SKM-1 (cell line): ENCODE measurements around the gene CEP164.
A peak's percentile ranks its signal among the peaks of the same experiment; 100 is the strongest.
"Not testable (repeated sequence)": the region's sequence is repeated elsewhere in the genome, so short reads cannot be mapped to it uniquely, and the experiment has no call there.

ENCODE experiments used
- DNase-seq: peaks from one replicate; lab custom pipeline; 2025; ENCODE audit not compliant: unreplicated experiment; lab: John Stamatoyannopoulos, UW

CEP164 gene

DNA sequence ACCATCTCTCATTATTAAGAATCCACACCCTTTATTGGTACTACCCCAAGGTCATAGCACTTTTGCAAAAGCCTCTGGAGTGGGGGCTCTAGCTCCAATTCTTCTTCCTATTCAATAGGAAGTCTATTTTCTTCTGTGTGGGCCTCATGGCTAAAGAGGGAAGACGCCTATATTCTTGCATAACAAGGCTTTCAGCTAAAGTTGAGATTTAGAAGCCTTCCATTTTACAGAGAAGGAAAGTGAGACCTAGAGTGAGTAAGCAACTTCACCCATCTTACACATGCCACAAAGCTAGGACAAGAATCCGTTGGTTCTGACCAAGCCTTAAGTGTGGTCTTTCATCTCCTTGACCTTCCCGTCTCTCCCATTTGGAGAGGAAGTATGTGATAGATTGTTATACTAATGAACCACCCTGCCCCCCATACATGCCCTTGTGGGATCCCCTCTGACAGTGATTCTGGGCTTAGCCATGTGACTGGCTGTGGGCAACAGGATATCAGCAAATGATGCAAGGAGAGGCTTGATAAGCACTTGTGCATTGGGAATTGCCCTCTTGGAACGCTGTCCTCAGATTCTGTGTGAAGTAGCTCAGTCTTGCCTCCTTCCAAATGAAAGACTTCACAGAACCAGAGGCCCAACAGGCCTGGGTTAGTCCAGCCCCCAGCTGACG is 23.9 kb upstream of the CEP164 start:
- DNase-seq: no peak

DNA sequence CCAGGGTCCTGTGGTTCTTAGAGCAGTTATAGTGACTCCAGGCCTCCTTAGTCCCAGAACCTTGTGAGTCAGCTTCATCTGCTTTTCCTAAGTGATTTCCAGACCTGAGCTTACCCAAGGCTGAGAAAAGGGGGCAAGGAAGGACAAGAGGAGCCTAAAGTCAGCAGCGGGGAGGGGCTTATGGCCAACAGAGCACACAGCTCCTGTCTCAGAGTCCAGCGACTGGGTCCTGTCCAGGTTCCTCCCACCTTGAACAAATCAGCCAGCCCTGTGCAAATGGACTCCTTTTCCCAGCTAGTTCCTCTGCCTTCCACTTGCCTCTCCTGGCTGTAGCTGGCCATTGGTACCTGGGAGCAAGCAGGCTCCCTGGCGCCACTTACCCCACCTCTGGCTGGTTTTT is 22.5 kb upstream of the CEP164 start:
- no peak for DNase-seq

DNA sequence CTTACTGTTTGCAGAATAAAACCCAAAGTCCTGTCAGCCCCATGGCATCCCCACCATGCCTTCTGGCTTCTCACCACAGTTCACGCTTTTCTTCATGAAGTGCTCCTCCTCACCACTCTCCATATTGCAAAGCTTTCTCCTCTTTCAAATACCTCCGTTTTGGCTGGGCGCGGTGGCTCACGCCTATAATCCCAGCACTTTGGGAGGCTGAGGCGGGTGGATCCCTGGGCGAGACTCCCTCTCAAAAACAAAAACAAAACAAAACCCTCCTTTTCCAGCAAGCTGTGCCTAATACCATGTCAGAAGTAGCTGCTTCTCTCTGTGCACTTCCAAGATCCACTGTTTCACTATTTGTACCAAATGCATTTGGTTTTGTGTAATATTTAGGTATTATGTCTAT is 18.3 kb upstream of the CEP164 start:
- DNase-seq: no peak

DNA sequence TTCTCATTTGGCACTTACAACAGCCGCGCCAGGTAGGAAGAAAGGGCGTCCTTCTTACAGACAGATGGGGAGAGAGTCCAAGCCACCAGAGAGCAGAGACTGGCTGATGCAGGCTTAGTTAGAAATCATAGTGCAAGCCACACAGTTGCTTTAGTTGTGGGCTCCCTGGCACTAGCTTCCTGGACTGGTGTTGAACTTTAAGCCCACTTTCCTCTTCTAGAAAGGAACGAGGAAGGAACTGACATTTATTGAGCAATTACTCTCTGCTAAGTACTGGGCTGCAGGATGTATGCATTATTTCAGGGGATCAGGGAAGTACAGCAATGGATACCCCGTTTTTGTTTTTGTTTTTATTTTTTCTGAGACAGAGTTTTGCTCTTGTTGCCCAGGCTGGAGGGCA is 14.6 kb upstream of the CEP164 start:
- DNase-seq: peak; percentile 73

DNA sequence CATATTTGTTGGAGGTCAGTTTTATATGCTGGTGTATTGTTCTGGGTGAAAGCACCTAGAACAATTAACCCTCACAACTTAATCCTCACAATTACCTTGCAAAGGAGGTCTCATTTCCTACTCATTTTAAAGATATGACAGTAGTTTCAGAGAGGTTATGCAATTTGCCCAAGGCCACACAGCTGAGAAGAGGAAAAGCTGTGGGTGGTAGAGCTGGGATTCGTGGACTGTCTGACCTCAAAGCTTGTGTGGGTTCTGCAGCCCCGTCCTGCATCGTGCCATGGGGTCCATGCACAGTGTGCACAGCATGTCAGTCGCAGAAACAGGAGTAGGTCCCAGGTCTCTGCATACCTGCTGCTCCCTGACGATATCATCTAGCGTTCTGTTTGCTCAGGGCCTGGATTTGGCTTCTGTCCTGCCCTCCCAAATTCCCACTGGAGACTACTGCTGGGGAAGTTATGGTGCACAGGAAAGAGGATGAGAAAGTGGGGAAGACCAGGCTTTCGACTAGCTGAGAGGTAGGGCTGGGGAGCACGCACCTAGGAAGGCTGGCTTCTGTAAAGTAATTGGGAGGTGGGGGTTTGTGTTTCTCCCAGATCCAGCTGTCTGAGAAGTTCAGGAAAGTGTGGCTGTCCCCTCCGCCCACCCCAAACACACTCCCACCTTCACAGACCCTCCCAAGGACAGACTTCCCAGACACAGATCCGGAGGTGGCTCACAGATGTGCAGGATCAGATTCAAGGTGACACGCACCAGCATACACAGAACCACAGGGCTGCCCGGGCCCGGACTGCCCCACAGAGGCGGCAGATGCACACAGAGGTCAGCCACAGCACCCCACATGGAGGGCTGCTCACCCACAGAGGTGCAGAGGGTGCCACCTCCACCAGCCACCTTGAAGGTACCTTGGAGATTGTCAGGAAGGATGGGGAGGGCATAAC is 13.6 kb upstream of the CEP164 start:
- DNase-seq: no peak

DNA sequence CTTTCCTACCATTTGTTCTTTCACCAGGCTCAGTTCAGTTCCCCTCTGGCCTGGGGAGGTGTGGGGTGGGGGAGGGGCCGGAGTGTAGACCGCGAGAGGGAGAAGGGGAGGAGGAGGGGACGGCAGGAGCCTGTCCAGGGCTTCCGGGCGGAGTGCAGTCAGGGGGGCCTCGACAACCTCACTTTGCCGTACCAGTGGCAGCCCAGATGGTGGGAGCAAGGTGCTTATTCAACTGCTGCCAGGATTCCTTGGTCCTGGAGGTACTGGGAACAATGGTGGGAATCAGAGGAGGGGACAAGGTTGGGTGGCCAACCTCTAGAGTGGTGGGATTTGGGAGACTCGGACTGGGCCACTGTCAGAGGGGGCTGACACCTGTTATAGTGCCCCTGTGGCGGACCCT is 12.8 kb upstream of the CEP164 start:
- DNase-seq: no peak

DNA sequence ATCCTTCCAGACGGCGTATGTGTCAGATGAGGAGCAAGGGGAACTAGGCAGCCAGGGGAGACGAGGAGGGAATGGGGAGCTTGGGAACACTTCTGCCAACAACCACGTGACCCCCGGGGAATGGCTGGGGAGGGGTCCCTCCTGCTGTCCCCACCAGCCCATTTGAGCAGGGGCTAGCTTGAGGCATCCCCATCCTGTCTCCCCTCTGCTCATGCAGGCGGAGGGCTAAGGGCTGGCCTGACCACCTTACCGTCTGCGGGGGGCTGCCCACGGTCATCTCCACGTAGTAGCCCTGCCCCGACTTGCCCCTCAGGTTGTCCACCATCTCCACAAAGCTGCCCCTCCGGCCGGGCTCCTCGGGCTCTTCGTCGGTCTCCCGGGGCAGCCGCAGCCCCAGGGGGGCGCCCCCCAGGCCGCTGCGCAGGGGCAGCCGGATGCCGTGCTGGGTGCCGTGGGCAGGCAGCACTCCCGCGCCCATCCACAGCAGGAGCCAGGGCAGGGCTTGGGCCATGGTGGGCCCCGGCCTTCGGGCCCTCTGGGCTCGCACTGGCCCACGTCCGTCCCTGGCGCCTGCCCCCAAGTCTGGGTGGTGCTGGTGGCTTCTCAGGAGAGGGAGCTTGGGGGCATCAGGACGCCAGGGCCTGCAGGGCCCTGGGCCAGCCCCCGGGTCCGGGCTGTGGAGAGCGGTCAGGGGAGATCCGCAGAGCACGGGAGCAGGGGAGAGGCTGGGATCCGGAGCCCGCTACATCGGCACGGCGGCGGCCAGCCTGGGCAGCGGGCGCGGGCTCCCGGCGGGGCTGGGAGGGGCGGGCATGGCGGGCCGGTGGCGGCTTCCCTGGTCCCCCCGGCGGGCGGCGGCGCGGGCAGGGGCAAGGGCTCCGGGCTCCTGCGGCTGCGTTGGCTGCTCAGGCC is 12.1 kb upstream of the CEP164 start:
- no peak for DNase-seq

DNA sequence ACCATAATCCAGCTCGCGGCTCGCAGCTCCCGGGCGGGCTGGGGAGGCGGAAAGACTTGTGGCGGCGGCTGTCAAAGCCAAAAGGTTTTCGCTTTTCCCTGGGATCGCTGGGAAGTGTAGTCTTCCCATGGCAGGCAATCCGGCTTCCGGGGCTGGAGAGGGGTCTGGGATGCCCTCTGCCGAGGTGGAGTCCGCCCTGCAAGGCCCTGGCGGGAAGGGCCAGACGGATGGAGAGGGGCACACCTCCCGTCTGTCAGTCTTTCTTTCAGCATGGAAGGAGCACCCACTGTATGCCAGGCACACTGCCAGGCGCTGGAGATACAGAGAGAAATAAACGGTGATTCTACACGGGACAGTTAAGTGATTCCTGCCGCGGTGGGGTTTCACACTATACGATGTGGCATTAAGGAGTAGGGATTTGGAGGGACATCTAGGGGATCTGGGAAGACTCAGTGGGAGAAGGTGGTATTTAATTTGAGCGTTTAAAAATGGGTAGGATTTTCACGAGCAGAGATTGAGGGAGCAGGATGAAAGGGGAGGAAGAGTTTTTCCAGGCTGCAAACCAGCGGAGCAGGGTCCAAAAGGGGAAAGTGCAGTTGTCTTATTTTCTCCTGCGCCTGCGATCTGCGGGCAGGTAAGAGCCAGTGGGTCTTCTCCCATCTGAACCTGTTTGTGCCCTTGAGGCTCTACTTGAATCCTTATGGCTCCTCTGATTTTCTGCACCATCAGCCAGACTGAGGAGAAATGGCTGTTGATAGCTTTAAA is 11.3 kb upstream of the CEP164 start, which contains the start of gene BACE1:
TSS of gene BACE1 (minus strand) at position 60 of the 765 bp plus-strand sequence. CDS start 461 bp downstream, outside the sequence.
- no peak for DNase-seq

DNA sequence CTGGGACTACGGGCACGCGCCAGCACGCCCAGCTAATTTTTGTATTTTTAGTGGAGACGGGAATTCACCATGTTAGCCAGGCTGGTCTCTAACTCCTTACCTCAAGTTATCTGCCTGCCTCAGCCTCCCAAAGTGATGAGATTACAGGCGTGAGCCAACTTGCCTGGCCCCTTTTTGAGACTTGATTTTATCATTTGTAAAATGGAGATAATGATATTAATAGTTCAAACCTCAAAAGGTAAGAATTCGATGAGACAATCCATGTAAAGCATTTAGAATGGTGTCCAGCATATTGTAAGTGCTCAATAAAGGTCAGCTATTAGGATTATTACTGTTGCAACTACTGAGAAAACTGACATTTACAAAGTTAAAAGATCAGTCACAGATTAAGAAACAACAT is 8.9 kb upstream of the CEP164 start:
- DNase-seq: no peak

DNA sequence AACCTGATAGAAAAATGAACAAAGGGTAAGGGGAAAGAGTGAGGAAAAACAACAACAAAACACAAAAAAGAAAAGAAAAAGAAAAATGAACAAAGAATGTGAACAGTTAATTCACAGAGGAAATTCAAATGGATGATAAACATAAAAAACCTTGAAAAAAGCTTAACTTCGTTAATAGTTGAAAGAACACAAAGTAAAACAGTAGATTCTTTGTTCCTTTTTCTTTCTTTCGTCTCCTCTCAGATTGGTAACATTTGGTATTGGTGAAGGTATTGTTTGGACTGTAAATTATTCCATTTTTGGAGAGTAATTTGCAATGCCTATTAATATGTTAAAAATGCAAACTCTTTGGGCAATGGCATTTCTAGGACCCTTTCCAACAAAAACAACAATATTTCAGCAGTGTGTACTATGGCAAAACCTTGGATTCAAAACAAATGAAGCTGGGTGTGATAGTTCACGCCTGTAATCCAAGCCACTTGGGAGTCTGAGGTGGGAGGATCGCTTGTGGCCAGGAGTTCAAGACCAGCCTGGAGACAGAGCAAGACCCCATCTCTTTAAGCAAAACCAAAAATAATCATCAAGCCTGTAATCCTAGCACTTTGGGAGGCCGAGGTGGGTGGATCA is 8.3 kb upstream of the CEP164 start:
- no peak for DNase-seq

DNA sequence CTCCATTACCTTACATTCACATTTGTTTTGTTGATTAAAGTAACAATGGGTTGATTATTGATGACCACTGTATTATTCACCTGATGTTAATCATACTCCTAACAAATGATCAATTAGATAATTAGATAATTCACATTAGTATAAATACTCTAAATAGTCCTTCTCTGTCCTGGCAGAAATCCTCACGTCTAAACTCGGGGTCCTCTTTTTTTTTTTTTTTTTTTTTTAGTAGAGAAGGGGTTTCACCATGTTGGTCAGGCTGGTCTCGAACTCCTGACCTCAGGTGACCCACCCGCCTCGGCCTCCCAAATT is 443 bp upstream of the CEP164 start:
- not testable (repeated sequence) for DNase-seq

DNA sequence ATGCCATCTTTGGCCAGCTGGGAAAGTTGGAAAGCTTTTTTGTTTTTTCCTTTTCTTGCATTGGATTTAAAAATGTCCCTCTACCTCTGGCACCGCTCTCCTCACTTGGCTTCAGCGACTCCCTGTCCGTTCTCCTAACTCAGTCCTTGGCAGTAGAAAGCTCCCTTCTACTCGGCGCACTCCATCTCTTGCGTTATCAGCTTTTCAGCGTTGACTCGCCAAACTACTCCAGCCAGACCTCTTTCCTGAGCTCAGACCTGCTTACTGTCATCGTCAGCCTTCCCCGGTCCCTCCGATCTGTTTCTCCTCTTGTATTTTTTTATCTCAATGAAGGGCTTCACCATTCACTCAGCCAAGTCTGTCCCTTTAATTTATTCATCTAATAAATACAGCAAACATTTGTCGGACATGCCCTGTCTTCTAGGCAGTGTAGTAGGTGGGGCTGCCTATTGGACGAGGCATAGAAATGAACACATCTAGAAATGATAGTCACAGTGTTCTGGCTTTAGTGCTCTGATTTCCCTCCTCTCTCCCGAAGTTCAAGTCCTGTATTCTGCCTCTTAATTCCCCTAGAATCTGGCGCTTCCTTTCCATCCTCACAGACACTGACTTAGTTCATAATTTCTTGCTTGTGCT is 839 bp downstream of the CEP164 start:
- no peak for DNase-seq

DNA sequence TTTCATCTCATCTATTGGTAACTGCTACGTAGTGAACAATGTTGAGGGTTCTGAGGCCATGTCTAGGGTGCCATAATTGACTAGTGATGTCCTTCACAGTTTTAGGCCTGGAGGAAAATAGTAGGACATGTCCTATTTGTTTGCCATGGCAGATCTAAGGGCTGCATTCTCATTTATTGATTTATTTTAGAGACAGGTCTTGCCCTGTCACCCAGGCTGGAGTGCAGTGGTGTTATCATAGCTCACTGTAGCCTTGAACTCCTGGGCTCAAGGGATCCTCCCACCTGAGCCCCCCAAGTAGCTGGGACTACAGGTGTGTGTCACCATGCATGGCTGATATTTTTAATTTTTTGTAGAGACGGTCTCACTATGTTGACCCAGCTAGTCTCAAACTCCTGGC is 5.2 kb downstream of the CEP164 start:
- no peak for DNase-seq

DNA sequence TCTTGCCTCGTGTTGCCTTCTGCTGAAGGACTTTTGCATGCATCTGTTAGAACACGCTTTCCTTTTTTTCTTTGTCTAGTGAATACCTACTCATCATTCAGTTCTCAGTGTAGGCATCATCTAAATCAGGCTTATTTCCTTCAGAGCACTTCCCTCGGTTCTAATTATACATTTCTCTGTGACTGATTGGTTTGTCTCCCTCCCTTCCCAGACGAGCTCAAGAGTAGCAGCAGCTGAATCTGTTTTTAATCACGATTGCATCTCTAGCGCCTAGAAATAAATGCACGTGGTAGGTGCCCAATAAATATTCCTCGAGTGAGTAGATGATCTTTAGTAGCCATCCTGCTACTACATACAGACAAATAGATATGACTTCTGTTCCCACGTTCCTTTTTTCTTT is 6.3 kb downstream of the CEP164 start:
- DNase-seq: no peak

DNA sequence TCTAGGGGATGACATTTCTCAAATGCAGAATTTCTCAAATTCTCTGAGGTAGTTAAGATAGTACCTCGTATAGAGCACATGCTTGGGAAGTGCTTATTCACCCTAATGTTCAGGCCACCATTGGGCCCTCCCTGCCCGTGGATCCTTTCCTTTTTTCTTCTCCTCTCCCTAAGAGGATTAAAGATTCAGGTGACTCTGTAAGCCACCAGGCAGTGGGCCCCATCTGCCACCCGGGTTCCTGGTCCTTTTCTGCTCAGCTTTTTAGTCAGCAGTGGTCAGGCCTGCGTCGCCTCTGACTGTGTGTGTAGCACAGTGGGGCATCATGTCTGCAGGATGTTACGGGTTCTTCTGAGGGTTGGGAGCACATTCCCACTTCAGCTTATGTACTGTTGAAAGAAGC is 7.2 kb downstream of the CEP164 start:
- no peak for DNase-seq

DNA sequence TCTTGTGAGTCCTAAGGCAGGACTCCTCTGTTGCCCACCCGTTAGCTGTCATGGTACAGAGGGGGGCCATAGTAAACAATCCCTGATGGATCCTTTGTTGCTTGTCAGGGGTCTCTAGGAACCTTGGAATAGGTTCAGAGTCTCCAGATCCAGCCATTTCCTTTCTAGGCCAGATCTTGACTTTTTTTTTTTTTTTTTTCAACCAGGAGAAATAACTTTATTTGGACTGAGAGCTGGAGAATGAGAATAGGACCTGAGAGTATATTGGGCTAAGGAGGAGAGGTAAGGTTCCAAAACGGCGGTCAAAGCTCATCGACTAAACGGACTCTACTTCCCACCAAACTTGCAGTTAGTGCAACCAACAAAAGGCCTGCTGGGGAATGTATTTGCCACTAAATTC is 7.7 kb downstream of the CEP164 start:
- no peak for DNase-seq

DNA sequence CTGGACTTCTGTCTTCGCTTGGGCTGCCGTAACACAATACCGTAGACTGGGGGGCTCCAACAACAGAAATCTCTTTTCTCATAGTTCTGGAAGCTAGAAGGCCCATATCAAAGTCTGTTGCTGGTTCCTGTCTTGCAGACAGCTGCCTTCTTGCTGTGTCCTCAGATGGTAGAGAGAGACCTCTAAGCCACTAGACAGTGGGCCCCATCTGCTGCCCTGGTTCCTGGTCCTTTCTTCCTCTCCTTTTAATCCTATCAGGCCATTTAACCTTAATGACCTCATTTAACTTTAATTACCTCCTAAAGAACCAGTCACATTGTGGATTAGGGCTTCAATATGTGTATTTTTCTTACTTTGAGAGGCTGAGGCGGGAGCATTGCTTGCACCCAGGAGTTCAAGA is 9.4 kb downstream of the CEP164 start:
- DNase-seq: no peak

DNA sequence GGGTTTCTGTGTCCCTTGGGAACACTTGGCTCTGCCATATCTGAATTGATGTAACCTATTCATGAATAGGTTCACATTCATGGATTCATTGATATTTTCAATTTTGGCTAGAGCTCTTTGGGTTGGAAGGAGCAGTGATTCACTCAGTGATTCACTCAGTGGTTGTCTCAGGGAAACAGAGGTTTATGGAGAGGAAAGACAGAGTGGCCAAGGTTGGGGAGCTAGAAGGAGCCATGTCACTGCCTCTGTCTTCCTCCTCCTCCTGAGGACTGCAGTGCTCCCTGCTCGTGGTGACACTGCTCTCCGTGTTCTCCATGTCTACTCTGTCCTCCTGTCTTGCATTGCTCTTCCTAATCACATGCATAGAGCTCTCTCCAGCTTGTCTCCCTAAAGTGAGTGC is 17.4 kb downstream of the CEP164 start:
- no peak for DNase-seq

DNA sequence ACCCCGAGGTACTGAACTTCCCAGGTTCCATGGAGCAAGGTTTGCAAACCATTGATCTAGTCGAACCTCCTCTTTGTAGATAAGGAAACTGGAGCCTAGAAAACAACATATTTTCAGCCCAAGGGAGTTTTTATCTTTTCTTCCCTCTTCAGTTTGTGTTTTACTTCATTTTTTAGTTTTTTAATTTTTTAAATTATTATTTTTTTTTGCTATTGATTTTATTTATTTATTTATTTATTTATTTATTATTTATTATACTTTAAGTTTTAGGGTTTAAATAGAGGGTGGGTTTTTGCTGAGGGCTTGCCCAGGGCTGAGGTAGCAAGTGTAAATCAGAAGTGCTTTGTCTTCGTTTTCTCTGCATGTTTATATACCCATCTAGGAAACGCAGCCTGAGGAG is 26.9 kb downstream of the CEP164 start:
- no peak for DNase-seq
